MM.1S (cell line): Measurements from ENCODE around the gene AHSG.

Experiments used
- DNase-seq: peaks from one replicate; pipeline ENCODE4 v3.0.0-alpha.2; 2015
- H2AFZ ChIP-seq: fragments of 300-600 bp; sonication (generic); 2 replicates; pipeline ENCODE4 v1.6.0; 2016; ENCODE audit warnings: antibody characterized with exemption, low read length
- H3F3A ChIP-seq: fragments of 300-600 bp; sonication (generic); 2 replicates; pipeline ENCODE4 v1.6.1; 2016; ENCODE audit warnings: mild to moderate bottlenecking, antibody characterized with exemption, low read length, moderate library complexity, mixed read lengths; ENCODE audit not compliant: insufficient read depth
- H3K27ac ChIP-seq: fragments of 300-600 bp; sonication (generic); 2 replicates; pipeline ENCODE4 v1.5.1; 2016; ENCODE audit warnings: mild to moderate bottlenecking, low read length
- H3K27me3 ChIP-seq: fragments of 300-600 bp; sonication (generic); replicated peaks from 2 replicates; pipeline ENCODE4 v1.6.0; 2016; ENCODE audit warnings: low read length; ENCODE audit not compliant: insufficient read depth
- H3K36me3 ChIP-seq: fragments of 300-600 bp; sonication (generic); replicated peaks from 2 replicates; pipeline ENCODE4 v1.6.1; 2016; ENCODE audit warnings: mild to moderate bottlenecking, low read length, mixed read lengths; ENCODE audit not compliant: insufficient read depth
- H3K4me1 ChIP-seq: fragments of 300-600 bp; sonication (generic); 2 replicates; pipeline ENCODE4 v1.6.1; 2016; ENCODE audit warnings: low read length, mixed read lengths
- H3K4me2 ChIP-seq: fragments of 300-600 bp; sonication (generic); 2 replicates; pipeline ENCODE4 v1.6.0; 2016; ENCODE audit warnings: low read depth, low read length
- H3K4me3 ChIP-seq: fragments of 300-600 bp; sonication (generic); 2 replicates; pipeline ENCODE4 v1.5.1; 2016; ENCODE audit warnings: low read length, mixed read lengths
- H3K79me2 ChIP-seq: fragments of 300-600 bp; sonication (generic); 2 replicates; pipeline ENCODE4 v1.6.1; 2016; ENCODE audit warnings: mixed run types, low read length, mixed read lengths
- H3K9ac ChIP-seq: fragments of 300-600 bp; sonication (generic); 2 replicates; pipeline ENCODE4 v1.6.1; 2016; ENCODE audit warnings: low read length, mixed read lengths
- H3K9me2 ChIP-seq: fragments of 300-600 bp; sonication (generic); replicated peaks from 2 replicates; pipeline ENCODE4 v1.6.1; 2016; ENCODE audit warnings: mild to moderate bottlenecking, low read length, mixed read lengths; ENCODE audit not compliant: insufficient read depth
- H3K9me3 ChIP-seq: fragments of 300-600 bp; sonication (generic); replicated peaks from 2 replicates; pipeline ENCODE4 v1.6.1; 2016; ENCODE audit warnings: mild to moderate bottlenecking, low read length, mixed read lengths; ENCODE audit not compliant: insufficient read depth
- H4K20me1 ChIP-seq: fragments of 300-600 bp; sonication (generic); 2 replicates; pipeline ENCODE4 v1.6.1; 2016; ENCODE audit warnings: mild to moderate bottlenecking, low read length, moderate library complexity, mixed read lengths; ENCODE audit not compliant: insufficient read depth
- EZH2 ChIP-seq: fragments of 300-600 bp; sonication (generic); optimal IDR thresholded peaks from 2 replicates; pipeline ENCODE3; 2017; ENCODE audit warnings: low read depth, mild to moderate bottlenecking, antibody characterized with exemption, low read length, mixed read lengths
- EZH2phosphoT487 ChIP-seq: fragments of 300-600 bp; sonication (generic); IDR thresholded peaks from 2 replicates; pipeline ENCODE4 v1.6.1; 2018; ENCODE audit warnings: antibody characterized with exemption, low read length
- TF ChIP-seq, protein P1 (sequence below): fragments of 300-600 bp; sonication (generic); IDR thresholded peaks from 2 replicates; pipeline ENCODE4 v1.5.1; 2016; ENCODE audit warnings: antibody characterized with exemption, low read length, mixed read lengths

Gene AHSG

DNA sequence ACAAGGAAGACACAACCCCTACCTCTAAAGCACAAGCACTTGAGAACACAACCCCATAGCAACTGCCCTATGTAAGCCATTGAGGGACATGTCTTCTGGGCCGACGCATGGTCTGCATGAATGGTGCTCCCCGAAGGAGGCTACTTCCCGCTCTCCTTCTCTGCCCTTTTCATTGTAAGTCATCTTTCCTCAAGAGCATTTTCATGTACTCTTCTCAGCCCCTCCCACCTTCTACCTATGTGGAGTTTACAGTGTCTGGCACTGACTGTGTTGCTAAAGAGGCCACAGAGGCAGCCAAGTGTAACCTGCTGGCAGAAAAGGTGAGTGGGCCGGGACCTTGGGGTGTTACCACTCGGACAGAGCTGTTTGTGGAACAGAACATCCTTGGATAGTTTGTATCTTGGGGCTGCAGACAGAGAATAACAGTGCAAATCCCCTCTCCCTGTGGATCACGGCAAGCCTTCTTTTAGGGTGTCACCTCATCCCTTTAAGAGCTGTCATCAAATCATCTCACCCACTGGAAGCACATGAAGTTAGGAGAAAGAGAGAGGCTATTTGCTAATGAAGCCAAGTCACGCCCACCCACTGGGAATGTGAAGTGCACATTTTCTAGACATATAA is 5.6 kb downstream of the AHSG start:
- TF ChIP-seq EZH2phosphoT487 (no peak), EZH2 (no peak)
- TF ChIP-seq, protein P1, sequence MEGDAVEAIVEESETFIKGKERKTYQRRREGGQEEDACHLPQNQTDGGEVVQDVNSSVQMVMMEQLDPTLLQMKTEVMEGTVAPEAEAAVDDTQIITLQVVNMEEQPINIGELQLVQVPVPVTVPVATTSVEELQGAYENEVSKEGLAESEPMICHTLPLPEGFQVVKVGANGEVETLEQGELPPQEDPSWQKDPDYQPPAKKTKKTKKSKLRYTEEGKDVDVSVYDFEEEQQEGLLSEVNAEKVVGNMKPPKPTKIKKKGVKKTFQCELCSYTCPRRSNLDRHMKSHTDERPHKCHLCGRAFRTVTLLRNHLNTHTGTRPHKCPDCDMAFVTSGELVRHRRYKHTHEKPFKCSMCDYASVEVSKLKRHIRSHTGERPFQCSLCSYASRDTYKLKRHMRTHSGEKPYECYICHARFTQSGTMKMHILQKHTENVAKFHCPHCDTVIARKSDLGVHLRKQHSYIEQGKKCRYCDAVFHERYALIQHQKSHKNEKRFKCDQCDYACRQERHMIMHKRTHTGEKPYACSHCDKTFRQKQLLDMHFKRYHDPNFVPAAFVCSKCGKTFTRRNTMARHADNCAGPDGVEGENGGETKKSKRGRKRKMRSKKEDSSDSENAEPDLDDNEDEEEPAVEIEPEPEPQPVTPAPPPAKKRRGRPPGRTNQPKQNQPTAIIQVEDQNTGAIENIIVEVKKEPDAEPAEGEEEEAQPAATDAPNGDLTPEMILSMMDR = no peak
- peaks cover 8% of the 10 kb centered on the region for H3K27me3 ChIP-seq
- H3K79me2 ChIP-seq = no peaks in the 10 kb centered on the region
- H2AFZ ChIP-seq = no peak overlapping the region
- DNase-seq = no peak
- no peak overlapping the region for H3K4me3 ChIP-seq
- H3K4me1 ChIP-seq = peaks cover 25% of the 10 kb centered on the region
- H3K36me3 ChIP-seq = no peaks in the 10 kb centered on the region
- H3K9ac ChIP-seq = no peak overlapping the region
- no peaks in the 10 kb centered on the region for H3K9me2 ChIP-seq
- H3K9me3 ChIP-seq = no peaks in the 10 kb centered on the region
- H3K4me2 ChIP-seq = no peak overlapping the region
- H3F3A ChIP-seq = peaks cover 20% of the 10 kb centered on the region
- H4K20me1 ChIP-seq = no peaks in the 10 kb centered on the region
- H3K27ac ChIP-seq = no peak overlapping the region

DNA sequence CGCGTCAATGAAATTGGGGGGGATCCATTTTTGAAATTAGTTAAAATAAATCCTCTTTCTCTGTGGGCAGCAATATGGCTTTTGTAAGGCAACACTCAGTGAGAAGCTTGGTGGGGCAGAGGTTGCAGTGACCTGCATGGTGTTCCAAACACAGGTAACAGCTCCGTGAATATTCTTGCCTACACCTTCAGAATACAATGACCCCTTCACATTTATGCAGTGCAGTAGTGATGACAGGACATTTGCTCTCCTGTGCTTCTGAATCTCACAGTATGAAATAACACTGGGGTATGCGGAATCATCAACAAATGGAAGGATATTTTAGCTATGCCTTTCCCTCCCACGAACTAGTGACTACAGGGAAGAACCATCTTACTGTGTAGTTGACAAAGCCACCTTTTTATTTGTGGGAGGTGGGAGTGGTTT is 6.9 kb downstream of the AHSG start:
- Histone ChIP-seq H3K79me2 (no peaks in the 10 kb centered on the region), H3K9ac (no peak overlapping the region), H3K4me2 (no peak overlapping the region), H3K36me3 (no peaks in the 10 kb centered on the region), H3K27me3 (peaks cover 8% of the 10 kb centered on the region), H2AFZ (no peak overlapping the region), H3K4me1 (peaks cover 15% of the 10 kb centered on the region), H3K9me2 (no peaks in the 10 kb centered on the region), H3F3A (peaks cover 11% of the 10 kb centered on the region; the same call in 1 of the 2 replicates), H3K4me3 (no peak overlapping the region), H4K20me1 (no peaks in the 10 kb centered on the region), H3K27ac (no peak overlapping the region), H3K9me3 (no peaks in the 10 kb centered on the region)
- TF ChIP-seq EZH2 (no peak), EZH2phosphoT487 (no peak)
- TF ChIP-seq, protein P1 = no peak
- DNase-seq = no peak

DNA sequence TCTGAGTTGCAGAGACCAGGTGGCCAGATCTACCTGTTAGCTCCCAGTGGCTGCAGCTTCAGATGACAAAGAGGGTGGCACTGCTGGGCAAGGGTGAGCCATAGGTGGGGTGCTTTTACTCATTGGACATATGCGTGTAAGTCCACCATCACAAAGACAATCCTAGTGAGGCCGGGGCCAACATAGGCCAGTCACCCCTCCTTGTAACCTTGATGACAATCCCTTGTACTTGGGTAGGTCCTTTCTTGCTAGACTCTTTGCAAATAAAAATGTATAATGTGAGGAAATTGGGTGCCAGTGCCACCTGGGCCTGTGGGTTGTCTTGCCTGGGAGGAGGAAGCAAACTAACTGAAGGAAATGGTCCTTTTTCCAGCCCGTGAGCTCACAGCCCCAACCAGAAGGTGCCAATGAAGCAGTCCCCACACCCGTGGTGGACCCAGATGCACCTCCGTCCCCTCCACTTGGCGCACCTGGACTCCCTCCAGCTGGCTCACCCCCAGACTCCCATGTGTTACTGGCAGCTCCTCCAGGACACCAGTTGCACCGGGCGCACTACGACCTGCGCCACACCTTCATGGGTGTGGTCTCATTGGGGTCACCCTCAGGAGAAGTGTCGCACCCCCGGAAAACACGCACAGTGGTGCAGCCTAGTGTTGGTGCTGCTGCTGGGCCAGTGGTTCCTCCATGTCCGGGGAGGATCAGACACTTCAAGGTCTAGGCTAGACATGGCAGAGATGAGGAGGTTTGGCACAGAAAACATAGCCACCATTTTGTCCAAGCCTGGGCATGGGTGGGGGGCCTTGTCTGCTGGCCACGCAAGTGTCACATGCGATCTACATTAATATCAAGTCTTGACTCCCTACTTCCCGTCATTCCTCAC is 7.6 kb downstream of the AHSG start:
- TF ChIP-seq EZH2phosphoT487 = no peak
- Histone ChIP-seq H3K4me1 (peaks cover 12% of the 10 kb centered on the region), H3K9ac (no peak overlapping the region), H3K36me3 (no peaks in the 10 kb centered on the region), H3K79me2 (no peaks in the 10 kb centered on the region), H2AFZ (no peak overlapping the region), H3K4me3 (no peak overlapping the region), H4K20me1 (no peaks in the 10 kb centered on the region), H3K27ac (no peak overlapping the region), H3K9me2 (no peaks in the 10 kb centered on the region), H3K9me3 (no peaks in the 10 kb centered on the region), H3K4me2 (no peak overlapping the region), H3F3A (0 out of 2 replicates have a peak, but pooled peaks cover 9% of the 10 kb centered on the region), H3K27me3 (peaks cover 8% of the 10 kb centered on the region)
- no peak for DNase-seq
